Kidney glomerular epithelial cell (primary cell): Measurements from ENCODE around the gene ZMIZ1.
A peak's percentile ranks its signal among the peaks of the same experiment; 100 is the strongest.

ENCODE experiments used
- DNase-seq: peaks from one replicate; lab custom pipeline; 2025; lab: John Stamatoyannopoulos, UW

The ZMIZ1 gene

GRCh38 chr10:79066411-79067240 lies 2.1 kb upstream of the ZMIZ1 start:
- peak; percentile 49 for DNase-seq

- peak; percentile 79 for DNase-seq
Measured at GRCh38 chr10:79067241-79068202, 1.2 kb upstream of the ZMIZ1 start.

- DNase-seq = no peak
Measured at GRCh38 chr10:79068203-79068561, 584 bp upstream of the ZMIZ1 start.

GRCh38 chr10:79069325-79070080 lies 737 bp downstream of the ZMIZ1 start:
- DNase-seq = peak; percentile 20

GRCh38 chr10:79070081-79070605 lies 1.4 kb downstream of the ZMIZ1 start:
- DNase-seq = no peak

GRCh38 chr10:79070606-79071395 lies 2.0 kb downstream of the ZMIZ1 start:
- DNase-seq = peak; percentile 40

GRCh38 chr10:79071396-79071923 lies 2.7 kb downstream of the ZMIZ1 start:
- DNase-seq = no peak

GRCh38 chr10:79072041-79072441 lies 3.3 kb downstream of the ZMIZ1 start:
- DNase-seq = no peak

- DNase-seq = no peak
Measured at GRCh38 chr10:79072994-79073645, 4.4 kb downstream of the ZMIZ1 start.

GRCh38 chr10:79073784-79074432 lies 5.1 kb downstream of the ZMIZ1 start:
- DNase-seq = peak; percentile 65

GRCh38 chr10:79074732-79075131 lies 6.0 kb downstream of the ZMIZ1 start:
- no peak for DNase-seq

GRCh38 chr10:79075418-79075817 lies 6.7 kb downstream of the ZMIZ1 start:
- no peak for DNase-seq

GRCh38 chr10:79077488-79078173 lies 8.9 kb downstream of the ZMIZ1 start:
- DNase-seq = no peak

GRCh38 chr10:79078367-79079053 lies 9.7 kb downstream of the ZMIZ1 start:
- DNase-seq = no peak

GRCh38 chr10:79079054-79079397 lies 10.3 kb downstream of the ZMIZ1 start:
- DNase-seq = no peak

GRCh38 chr10:79079490-79080355 lies 11.0 kb downstream of the ZMIZ1 start:
- DNase-seq = no peak

GRCh38 chr10:79081353-79082034 lies 12.7 kb downstream of the ZMIZ1 start:
- DNase-seq = no peak
